KMS-11 (cell line): Measurements from ENCODE around the gene CD164.

Source experiments
- H2AFZ ChIP-seq: fragments of 200-600 bp; sonication (generic); 2 replicates; pipeline ENCODE4 v1.6.1; 2016; ENCODE audit warnings: antibody characterized with exemption, mixed run types, low read depth
- H3K27ac ChIP-seq: fragments of 200-600 bp; sonication (generic); 2 replicates; pipeline ENCODE4 v1.6.1; 2016; ENCODE audit warnings: mild to moderate bottlenecking, mixed run types
- H3K27me3 ChIP-seq: fragments of 200-600 bp; sonication (generic); 2 replicates; pipeline ENCODE4 v1.6.1; 2017; ENCODE audit warnings: mild to moderate bottlenecking, low read depth, mixed run types, moderate library complexity; ENCODE audit not compliant: insufficient read depth
- H3K36me3 ChIP-seq: fragments of 200-600 bp; sonication (generic); 2 replicates; pipeline ENCODE4 v1.6.1; 2017; ENCODE audit warnings: mild to moderate bottlenecking, mixed run types; ENCODE audit not compliant: insufficient read depth
- H3K4me1 ChIP-seq: fragments of 200-600 bp; sonication (generic); 2 replicates; pipeline ENCODE4 v1.6.1; 2016; ENCODE audit warnings: mild to moderate bottlenecking, low read depth, mixed run types; ENCODE audit not compliant: poor library complexity, severe bottlenecking
- H3K4me2 ChIP-seq: fragments of 200-600 bp; sonication (generic); 2 replicates; pipeline ENCODE4 v1.7.0; 2016; ENCODE audit warnings: mild to moderate bottlenecking, mixed run types
- H3K4me3 ChIP-seq: fragments of 200-600 bp; sonication (generic); IDR thresholded peaks from 2 replicates; pipeline ENCODE4 v1.6.1; 2017; ENCODE audit warnings: low read depth, low read length, mixed read lengths; ENCODE audit not compliant: insufficient read depth
- H3K79me2 ChIP-seq: fragments of 200-600 bp; sonication (generic); 2 replicates; pipeline ENCODE4 v1.6.1; 2016; ENCODE audit warnings: low read depth, mixed run types; ENCODE audit not compliant: insufficient read depth
- H3K9ac ChIP-seq: fragments of 200-600 bp; sonication (generic); 2 replicates; pipeline ENCODE4 v1.6.1; 2016; ENCODE audit warnings: mild to moderate bottlenecking, mixed run types
- H4K20me1 ChIP-seq: fragments of 200-600 bp; sonication (generic); 2 replicates; pipeline ENCODE4 v1.6.1; 2016; ENCODE audit warnings: mild to moderate bottlenecking, mixed run types; ENCODE audit not compliant: insufficient read depth
- TF ChIP-seq, protein P1 (sequence below): fragments of 200-600 bp; sonication (generic); conservative IDR thresholded peaks from 2 replicates; pipeline ENCODE4 v1.6.1; 2017; ENCODE audit warnings: low read depth, mild to moderate bottlenecking, antibody characterized with exemption, low read length, moderate library complexity, mixed read lengths

Gene CD164

DNA sequence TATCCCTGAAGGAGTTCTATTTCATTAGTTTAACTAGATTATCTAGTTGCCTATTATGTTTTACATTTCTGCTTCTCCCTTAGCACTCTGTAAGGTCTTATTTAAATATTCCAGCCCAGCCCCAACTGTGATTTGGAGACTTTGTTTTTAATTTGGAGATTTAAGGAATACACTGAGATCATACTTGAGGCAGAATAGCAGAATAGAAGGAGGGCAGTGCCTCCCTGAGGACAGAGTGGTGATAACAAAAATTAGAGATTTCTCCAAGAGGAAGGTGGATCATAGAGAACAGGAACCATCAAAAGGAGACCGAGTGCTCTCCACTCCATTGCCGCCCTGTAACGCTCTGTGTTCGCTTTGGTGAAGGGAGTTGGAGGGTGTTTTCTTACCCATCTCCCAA, 14.8 kb upstream of the CD164 start:
- Histone ChIP-seq H2AFZ (no peak overlapping the region), H3K4me1 (no peaks in the 10 kb centered on the region), H3K79me2 (no peaks in the 10 kb centered on the region), H3K4me3 (no peak overlapping the region), H3K36me3 (no peaks in the 10 kb centered on the region), H3K27ac (no peak overlapping the region), H3K27me3 (no peaks in the 10 kb centered on the region), H4K20me1 (no peaks in the 10 kb centered on the region), H3K9ac (no peak overlapping the region), H3K4me2 (no peak overlapping the region)
- TF ChIP-seq, protein P1, sequence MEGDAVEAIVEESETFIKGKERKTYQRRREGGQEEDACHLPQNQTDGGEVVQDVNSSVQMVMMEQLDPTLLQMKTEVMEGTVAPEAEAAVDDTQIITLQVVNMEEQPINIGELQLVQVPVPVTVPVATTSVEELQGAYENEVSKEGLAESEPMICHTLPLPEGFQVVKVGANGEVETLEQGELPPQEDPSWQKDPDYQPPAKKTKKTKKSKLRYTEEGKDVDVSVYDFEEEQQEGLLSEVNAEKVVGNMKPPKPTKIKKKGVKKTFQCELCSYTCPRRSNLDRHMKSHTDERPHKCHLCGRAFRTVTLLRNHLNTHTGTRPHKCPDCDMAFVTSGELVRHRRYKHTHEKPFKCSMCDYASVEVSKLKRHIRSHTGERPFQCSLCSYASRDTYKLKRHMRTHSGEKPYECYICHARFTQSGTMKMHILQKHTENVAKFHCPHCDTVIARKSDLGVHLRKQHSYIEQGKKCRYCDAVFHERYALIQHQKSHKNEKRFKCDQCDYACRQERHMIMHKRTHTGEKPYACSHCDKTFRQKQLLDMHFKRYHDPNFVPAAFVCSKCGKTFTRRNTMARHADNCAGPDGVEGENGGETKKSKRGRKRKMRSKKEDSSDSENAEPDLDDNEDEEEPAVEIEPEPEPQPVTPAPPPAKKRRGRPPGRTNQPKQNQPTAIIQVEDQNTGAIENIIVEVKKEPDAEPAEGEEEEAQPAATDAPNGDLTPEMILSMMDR = no peak

DNA sequence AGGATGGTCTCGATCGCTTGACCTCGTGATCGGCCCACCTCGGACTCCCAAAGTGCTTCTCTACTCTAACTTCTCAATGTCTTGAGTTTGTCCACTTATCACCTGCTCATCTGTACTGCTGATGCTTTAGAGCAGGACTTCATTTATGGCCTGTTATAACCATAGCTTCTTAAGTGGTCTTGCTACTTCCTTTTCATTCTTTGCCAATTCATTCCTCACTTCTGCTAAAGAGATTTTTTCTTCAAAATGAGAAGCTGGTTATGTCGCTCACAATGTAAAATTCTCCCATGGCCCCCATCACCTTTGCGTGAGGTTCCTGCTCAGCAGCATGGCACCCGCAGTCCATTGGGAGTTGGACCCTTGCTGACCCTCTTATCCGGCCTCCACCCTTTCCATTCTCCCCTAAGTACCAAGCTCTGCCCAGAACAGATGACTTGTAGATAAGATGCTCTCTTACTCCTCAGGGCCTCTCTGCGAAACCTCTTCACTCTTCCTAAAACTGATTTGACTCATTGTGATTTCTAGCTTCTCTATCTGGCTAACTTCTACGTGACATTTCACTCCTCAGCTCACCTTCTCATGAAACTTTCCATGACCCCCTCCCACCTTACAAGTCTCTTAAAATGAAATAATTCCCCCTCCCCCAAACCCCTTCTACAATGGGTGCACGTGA, 13.9 kb upstream of the CD164 start:
- no peaks in the 10 kb centered on the region for H3K36me3 ChIP-seq
- no peak overlapping the region for H2AFZ ChIP-seq
- no peaks in the 10 kb centered on the region for H4K20me1 ChIP-seq
- H3K4me3 ChIP-seq = no peak overlapping the region
- H3K79me2 ChIP-seq = no peaks in the 10 kb centered on the region
- no peak overlapping the region for H3K9ac ChIP-seq
- H3K4me1 ChIP-seq = no peaks in the 10 kb centered on the region
- no peak overlapping the region for H3K4me2 ChIP-seq
- H3K27me3 ChIP-seq = no peaks in the 10 kb centered on the region
- TF ChIP-seq, protein P1 = no peak
- no peak overlapping the region for H3K27ac ChIP-seq

DNA sequence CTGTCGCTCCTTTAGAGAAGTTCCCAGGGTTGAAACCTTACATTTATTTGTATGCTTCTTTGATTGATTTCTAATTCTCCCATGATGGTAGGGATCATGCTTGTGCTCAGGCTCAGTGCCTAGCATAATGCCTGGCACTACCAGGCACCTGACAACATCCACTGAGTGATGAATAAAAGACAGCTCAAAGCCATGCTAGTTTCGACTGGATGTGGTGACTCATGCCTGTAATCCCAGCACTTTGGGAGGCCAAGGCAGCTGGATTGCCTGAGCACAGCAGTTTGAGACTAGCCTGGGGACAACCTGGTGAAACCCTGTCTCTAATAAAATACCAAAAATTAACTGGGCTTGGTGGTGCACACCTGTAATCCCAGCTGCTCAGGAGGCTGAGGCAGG, 11.6 kb upstream of the CD164 start:
- TF ChIP-seq, protein P1 = no peak
- Histone ChIP-seq H3K4me1 (no peaks in the 10 kb centered on the region), H3K4me2 (no peak overlapping the region), H3K9ac (no peak overlapping the region), H3K27ac (no peak overlapping the region), H3K4me3 (no peak overlapping the region), H4K20me1 (no peaks in the 10 kb centered on the region), H2AFZ (no peak overlapping the region), H3K79me2 (no peaks in the 10 kb centered on the region), H3K27me3 (no peaks in the 10 kb centered on the region), H3K36me3 (no peaks in the 10 kb centered on the region)

DNA sequence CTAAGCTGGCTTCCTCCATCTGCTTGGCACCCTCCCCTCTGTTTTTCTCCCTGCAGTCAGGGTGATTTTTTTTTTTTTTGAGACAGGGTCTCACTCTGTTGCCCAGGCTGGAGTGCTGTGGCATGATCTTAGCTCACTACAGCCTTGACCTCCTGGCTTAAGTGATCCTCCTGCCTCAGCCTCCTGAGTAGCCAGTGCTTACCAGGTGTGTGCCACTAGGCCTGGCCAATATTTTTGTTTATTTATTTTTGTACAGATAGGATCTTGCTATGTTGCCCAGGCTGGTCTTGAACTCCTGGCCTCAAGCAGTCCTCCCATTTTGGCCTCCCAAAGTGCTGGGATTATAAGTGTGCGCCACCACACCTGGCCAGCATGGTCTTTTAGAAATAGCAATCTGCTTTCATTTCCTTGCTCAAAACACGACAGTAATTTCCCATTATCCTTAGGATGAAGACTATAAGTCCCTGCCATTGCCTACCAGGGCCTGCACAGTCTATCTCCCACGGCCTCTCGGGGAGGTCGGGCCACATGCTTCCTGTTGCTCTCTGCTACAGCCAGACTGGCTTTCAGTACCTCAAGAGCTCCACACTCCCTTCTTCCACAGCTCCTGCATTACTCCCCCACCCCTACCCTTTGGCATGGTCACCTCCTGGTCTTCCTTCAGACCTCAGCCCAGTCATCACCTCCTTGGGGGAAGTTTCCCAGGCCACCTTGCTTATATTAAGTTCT, 11.1 kb upstream of the CD164 start:
- TF ChIP-seq, protein P1 = no peak
- Histone ChIP-seq H3K27ac (no peak overlapping the region), H3K36me3 (no peaks in the 10 kb centered on the region), H3K9ac (no peak overlapping the region), H3K4me1 (no peaks in the 10 kb centered on the region), H2AFZ (no peak overlapping the region), H3K4me2 (no peak overlapping the region), H3K79me2 (no peaks in the 10 kb centered on the region), H3K4me3 (no peak overlapping the region), H4K20me1 (no peaks in the 10 kb centered on the region), H3K27me3 (no peaks in the 10 kb centered on the region)
